Activated T-cell treated with anti-CD3 and anti-CD28 coated beads for 48 hours (primary cell): ENCODE measurements around the gene IL13RA1.
"Not testable (repeated sequence)": the region's sequence is repeated elsewhere in the genome, so short reads cannot be mapped to it uniquely, and the experiment has no call there.

Source experiments
- DNase-seq: peaks from one replicate; pipeline ENCODE4 v3.0.0-alpha.2; 2020; ENCODE audit warnings: low read depth

Gene IL13RA1

DNA sequence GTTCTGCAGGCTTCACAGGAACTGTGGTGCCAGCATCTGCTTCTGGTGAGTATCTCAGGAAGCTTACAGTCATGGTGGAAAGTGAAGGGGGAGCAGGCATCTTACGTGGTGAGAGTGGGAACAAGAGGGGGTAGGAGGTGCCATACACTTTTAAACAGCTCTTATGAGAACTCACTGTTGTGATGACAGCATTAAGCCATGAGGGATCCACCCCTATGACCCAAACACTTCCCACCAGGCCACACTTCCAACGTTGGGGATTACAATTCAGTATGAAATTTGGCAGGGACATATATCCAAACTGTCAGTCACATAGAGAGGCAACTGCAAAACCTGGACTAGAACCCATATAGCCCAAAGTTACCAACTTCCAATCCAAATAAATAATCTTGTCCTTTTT is 53.1 kb downstream of the IL13RA1 start:
- no peak for DNase-seq

- DNase-seq: no peak
These were observed 53.5 kb downstream of the IL13RA1 start for GRCh38 chrX:118780911-118781310.

DNA sequence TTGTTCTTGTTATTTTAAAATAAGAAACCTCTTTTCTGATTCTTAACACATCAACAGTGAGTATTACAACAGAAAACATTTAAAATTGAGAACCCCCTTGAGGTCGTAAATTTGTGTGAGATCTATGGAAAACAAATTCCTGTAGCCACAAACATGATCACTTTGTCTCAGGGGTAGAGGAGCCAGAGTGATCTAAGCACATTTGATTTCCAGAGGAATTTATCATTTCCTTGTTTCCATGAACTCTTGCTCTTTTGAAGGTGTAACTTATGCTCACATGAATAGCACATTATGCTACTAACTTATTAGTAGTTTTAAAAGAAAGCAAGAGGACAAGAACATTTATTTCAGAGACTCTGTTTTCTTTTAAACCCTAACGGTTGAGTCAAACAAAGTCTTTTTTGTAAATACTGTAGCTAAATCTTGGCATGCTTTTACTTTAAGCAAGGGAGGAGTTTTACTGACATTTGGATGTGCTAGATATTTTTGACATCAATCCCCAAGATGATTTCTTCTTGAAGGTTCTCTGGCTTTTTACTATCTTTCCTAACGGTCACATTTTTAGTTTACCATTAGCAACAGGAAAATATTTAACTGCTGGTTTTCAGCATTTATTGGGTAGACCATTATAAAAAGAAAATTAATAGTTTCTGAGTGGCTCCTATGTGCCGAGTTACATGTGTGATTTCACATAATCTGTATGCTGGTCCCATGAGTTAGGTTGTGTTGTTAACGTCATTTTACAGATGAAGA is 68.3 kb downstream of the IL13RA1 start:
- DNase-seq: no peak

GRCh38 chrX:118802857-118803256 is 75.5 kb downstream of the IL13RA1 start:
- DNase-seq: no peak

GRCh38 chrX:118807151-118808017 is 80.0 kb downstream of the IL13RA1 start:
- peak; percentile 12 for DNase-seq

GRCh38 chrX:118817257-118817656 is 89.9 kb downstream of the IL13RA1 start:
- not testable (repeated sequence) for DNase-seq

DNA sequence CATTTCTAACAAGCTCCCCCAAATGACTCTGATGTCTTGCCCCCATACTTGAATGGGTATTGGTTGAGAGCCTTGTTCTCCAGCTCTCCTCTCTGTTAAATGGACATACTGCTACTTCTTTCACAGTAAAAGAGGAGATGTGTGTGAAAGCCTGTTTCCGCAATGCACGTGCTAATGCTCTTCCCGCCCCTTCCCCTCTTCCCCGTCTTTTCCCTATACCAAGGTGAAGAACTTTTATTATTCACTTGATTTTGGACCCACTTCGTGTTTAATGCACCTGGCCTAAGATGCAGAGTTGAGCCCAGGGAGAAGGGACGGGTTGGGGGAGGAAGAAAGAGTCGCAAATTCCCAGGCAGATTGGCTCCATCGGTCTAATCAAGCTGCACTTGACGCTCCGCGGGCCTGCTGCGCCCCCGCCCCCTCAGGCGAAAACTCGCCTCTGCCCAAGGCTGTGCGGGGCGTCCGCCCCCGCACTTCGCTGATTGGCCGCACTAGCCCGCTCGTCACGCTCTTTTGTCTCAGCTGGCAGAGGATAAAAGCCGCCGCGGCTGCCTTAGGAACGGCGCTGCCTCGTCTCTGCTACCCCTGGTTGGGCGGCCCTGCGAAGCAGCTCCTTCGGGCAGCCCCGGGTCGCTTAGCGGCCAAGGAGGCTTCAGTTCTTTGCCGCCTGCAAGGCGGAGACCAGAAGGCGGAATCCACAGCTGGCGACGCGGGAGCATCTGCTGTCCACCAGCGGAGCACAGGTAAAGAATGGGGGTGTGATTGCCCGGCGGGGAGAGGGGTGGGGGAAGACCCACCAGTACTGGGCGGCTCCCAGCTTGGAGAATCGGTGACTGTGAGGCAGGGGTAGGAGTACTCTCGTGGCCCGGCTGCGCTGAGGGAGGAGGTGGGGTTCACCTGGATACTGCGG is 96.1 kb downstream of the IL13RA1 start, which contains the start of gene ZCCHC12:
Gene ZCCHC12 (plus strand): TSS at position 562 of the 910 bp plus-strand sequence. CDS start 1,421 bp downstream, outside the sequence.
- peak; percentile 22 for DNase-seq

DNA sequence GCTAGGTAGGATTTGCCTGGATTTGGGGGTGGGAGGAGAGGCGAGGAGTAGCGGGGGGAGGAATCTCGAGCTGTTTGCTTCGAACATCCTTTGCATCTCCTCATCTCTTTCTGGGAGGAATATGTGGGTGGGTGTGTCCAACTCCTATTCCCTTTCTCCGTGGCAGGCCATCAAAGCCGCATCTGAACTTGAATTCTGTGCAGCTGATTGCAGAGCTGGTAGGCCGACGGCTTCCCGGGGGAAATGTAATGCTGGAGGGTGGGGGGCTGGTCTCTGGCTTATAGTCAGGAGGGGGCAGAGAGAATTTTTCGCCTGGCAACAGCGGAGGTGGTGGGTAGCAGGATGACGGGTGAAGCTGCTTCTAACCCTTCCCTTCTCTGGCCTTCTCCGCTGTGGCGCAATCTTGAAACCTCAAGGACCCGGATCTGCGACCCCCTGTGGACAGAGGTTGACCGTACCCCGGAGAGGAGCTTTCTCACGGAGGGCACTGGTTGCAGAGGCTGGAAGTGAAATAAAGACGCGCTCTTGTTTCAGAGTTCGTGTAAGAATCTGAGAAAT is 96.8 kb downstream of the IL13RA1 start:
- no peak for DNase-seq

DNA sequence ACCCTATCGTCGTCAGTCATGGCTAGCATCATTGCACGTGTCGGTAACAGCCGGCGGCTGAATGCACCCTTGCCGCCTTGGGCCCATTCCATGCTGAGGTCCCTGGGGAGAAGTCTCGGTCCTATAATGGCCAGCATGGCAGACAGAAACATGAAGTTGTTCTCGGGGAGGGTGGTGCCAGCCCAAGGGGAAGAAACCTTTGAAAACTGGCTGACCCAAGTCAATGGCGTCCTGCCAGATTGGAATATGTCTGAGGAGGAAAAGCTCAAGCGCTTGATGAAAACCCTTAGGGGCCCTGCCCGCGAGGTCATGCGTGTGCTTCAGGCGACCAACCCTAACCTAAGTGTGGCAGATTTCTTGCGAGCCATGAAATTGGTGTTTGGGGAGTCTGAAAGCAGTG is 97.8 kb downstream of the IL13RA1 start:
- no peak for DNase-seq

- peak; percentile 55 for DNase-seq
These were observed 112.0 kb downstream of the IL13RA1 start for GRCh38 chrX:118839334-118839958.
